GM10266 (cell line): Measurements from ENCODE around the gene ZNF593OS.

ENCODE experiments used
- DNase-seq: peaks from one replicate; pipeline ENCODE4 v3.0.0; 2012; ENCODE audit errors: extremely low spot score
- TF ChIP-seq, protein P1 (sequence below): IDR thresholded peaks from 2 replicates; pipeline ENCODE4 v1.5.1; 2012; ENCODE audit warnings: mild to moderate bottlenecking, low read depth; ENCODE audit not compliant: control insufficient read depth, insufficient read depth; ENCODE audit errors: missing control alignments

Gene ZNF593OS

DNA sequence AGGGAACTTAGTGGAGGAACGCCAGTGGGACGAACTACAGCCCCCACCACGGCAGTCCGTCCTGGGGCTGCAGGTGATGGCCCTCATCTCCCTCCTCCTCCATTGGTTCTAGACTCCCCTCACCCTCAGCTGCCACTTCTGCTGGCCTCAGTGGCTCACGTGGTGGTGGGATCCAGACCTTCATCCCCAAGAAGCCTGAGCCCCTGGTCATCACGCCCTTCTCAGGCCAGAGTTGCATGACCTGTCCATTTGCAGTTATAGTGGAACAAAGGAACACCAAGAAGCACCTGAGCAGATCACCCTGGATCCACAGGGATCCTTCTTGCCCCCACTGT, 25.7 kb downstream of the ZNF593OS start:
- DNase-seq: no peak
- TF ChIP-seq, protein P1, sequence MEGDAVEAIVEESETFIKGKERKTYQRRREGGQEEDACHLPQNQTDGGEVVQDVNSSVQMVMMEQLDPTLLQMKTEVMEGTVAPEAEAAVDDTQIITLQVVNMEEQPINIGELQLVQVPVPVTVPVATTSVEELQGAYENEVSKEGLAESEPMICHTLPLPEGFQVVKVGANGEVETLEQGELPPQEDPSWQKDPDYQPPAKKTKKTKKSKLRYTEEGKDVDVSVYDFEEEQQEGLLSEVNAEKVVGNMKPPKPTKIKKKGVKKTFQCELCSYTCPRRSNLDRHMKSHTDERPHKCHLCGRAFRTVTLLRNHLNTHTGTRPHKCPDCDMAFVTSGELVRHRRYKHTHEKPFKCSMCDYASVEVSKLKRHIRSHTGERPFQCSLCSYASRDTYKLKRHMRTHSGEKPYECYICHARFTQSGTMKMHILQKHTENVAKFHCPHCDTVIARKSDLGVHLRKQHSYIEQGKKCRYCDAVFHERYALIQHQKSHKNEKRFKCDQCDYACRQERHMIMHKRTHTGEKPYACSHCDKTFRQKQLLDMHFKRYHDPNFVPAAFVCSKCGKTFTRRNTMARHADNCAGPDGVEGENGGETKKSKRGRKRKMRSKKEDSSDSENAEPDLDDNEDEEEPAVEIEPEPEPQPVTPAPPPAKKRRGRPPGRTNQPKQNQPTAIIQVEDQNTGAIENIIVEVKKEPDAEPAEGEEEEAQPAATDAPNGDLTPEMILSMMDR: no peak

DNA sequence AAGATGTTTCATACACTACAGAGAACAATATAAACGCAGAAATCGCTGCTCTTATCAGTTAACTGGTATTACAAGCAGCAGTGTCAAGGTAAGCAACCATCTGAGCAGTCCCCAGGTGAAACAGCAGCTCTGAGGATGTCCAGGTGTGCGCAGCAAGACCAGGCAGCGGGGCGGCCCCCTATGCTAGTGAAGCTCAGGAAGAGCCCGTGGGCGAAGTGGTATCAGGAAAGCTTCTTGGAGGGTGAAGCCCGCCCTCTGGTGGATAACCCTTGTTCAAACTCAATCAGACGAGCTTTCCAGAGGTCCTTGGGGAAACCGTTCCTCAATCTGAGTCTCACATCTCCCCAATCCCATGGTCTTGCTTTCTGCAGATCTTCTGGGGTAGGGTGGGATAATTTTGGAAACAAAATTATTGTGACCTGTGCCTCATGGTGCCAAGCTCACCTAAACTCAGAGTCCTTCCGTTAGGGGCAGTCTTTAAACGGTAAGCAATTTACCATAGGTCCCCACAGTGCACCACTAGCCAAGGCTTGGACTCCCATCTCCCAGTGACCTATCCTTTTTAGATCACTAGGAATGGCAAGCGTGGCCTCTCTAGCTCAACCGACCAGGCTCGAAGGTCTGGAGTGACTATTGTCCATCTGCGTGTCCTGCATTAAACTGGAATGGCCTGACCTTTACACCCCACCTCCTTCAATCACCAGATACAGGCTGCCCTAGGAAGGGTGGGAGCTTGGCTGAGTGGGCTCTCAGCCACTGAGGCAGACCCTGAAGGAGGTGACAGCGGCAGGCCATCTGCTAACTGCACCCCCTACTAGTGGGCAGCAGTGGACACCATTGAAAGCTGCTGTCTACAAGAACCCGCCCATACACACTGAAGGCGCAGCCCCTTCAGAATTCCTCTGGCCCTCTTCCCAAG, 26.3 kb downstream of the ZNF593OS start:
- TF ChIP-seq, protein P1: peak; percentile 70
- peak; percentile 74 for DNase-seq

DNA sequence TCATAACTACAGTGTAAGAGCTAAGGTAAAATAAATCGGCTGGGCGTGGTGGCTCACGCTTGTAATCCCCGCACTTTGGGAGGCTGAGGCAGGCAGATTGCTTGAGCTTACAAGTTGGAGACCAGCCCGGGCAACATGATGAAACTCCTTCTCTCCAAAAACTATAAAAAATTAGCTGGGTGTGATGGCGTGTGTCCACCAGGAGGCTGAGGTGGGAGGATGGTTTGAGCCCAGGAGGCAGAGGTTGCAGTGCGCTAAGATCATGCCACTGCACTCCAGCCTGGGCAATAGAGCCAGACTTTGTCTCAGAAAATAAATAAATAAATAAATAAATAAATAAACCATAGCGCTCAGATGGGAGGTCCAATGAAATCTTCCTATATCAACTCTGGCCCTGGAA, 29.5 kb downstream of the ZNF593OS start:
- DNase-seq: no peak
- TF ChIP-seq, protein P1: no peak

DNA sequence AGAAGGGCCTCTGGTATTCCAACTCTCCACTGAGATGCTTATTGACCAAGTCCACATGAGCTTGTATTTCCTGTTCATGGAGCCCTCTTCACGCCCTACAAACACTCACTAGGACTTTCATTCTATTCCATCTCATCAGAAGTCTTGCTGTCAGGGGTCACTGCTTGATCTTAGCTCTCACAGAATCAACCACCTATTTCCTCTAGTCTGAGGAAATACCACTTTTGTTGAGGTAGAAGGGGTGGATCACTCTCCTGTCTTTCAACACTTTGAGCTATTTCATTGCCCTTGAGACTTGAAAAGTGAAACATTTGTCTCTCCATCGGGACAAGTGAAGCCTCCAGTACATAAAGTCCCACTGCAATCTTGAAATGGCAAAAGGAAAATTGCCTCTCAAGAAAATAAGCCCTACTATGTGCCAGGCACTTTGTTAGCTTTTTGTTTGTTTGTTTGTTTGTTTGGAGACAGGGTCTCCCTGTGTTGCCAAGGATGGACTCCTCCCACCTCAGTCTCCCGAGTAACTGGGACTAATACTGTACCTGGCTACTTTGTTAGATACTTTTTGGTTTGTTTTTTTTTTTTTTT, 32.6 kb downstream of the ZNF593OS start:
- TF ChIP-seq, protein P1: no peak
- DNase-seq: no peak

DNA sequence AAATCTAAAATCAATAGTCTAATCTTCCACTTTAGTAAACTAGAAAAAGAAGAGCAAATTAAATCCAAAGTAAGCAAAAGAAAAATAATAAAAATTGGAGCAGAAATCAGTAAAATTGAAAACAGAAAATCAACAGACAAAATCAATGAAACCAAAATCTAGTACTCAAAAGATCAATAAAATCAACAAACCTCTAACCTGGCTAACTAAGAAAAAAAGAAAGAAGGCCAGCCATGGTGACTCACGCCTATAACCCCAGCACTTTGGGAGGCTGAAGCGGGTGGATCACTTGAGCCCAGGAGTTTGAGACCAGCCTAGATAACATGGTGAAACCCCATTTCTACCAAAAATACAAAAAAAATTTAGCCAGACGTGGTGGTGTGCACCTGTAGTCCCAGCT, 37.2 kb downstream of the ZNF593OS start:
- TF ChIP-seq, protein P1: no peak
- DNase-seq: no peak

DNA sequence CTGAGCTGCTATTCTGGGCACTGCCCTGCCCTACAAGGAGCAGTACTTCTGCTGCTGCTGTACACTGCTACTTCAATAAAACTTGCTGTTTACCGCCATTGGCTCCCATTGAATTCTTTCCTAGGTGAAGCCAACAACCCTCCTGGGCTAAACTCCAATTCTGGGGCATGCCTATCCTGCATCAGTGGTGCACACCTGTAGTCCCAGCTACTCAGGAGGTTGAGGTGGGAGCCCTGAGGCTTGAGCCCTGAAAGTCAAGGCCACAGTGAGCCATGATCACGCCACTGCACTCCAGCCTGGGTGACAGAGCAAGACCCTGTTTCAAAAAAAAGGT, 38.8 kb downstream of the ZNF593OS start:
- TF ChIP-seq, protein P1: no peak
- DNase-seq: no peak

DNA sequence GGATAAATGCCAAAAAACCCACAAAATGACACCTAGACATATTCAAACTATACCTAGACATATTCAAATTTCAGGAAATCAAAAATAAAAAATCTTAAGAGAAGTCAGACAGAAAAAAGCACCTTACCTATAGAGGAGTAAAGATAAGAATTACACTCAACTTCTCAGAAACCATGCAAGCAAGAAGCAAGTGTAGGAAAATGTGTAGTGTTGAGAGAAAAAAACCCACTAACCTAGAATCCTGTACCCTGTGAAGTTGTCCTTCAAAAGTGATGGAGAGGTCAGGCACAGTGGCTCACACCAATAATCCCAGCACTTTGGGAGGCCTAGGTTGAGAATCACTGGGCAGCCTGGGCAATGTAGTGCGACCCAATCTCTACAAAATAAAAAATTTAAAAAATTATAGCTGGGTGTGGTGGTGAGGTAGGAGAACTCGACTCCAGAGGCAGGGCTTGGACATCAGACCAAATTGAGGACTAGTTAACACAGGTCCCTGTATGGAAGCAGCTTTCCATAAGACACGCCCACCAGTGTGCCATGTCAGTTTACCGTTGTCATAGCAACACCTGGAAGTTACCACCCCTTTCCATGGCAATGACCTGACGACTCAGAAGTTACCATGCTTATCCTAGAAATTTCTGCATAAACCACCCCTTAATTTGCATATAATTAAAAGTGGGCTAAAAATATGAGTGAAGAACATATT, 39.4 kb downstream of the ZNF593OS start:
- no peak for DNase-seq
- TF ChIP-seq, protein P1: no peak
